Stomach smooth muscle (tissue), 2 donors: ENCODE results near the gene ELK4.
"Not testable (repeated sequence)": the region's sequence is repeated elsewhere in the genome, so short reads cannot be mapped to it uniquely, and the experiment has no call there.

ENCODE experiments used
- H3K27ac ChIP-seq: one replicate; pipeline ENCODE4 v1.7.0; 2013; ENCODE audit warnings: mild to moderate bottlenecking, low read length, inconsistent platforms
- H3K27me3 ChIP-seq, 2 donors: one replicate each; pipeline ENCODE4 v1.7.0; 2013; ENCODE audit warnings: low read length in 2 of 2; ENCODE audit not compliant: insufficient read depth in 2 of 2, control insufficient read depth in 1 of 2
- H3K36me3 ChIP-seq, 2 donors: one replicate each; pipeline ENCODE4 v1.7.0; 2013; ENCODE audit warnings: low read length in 2 of 2; ENCODE audit not compliant: control insufficient read depth in 2 of 2, insufficient read depth in 2 of 2
- H3K4me1 ChIP-seq: one replicate; pipeline ENCODE4 v1.7.0; 2013; ENCODE audit warnings: low read length; ENCODE audit not compliant: control insufficient read depth, insufficient read depth
- H3K4me3 ChIP-seq, 2 donors: one replicate each; pipeline ENCODE4 v1.7.0; 2013; ENCODE audit warnings: low read length in 2 of 2
- H3K9ac ChIP-seq, 2 donors: one replicate each; pipeline ENCODE4 v1.7.0; 2013; ENCODE audit warnings: low read length in 2 of 2, mild to moderate bottlenecking in 1 of 2
- H3K9me3 ChIP-seq, 2 donors: one replicate each; pipeline ENCODE4 v1.7.0; 2013; ENCODE audit warnings: low read length in 2 of 2; ENCODE audit not compliant: control insufficient read depth in 2 of 2
- donor health status: healthy.
- donor health status: Pancreatic carcinoma.

ELK4 gene

DNA sequence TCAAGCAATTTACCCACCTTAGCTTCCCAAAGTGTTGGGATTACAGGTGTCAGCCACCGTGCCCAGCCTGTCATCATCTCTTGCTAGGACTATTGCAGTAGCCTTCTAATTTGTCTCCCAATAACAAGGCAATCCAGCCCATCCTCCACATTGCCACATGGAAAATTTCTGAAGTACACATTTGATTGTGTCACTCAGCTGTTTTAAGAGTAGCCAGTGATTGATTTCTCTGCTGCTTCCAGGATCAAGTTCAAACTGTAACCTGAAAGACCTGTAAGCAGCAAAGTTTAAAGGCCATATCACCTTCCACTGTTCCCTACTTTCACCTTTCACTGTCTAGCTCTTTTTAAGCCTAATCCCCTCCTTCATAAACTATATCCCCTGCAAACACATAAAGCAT is 7.8 kb upstream of the ELK4 start:
- Histone ChIP-seq H3K4me3 (no peak overlapping the region), H3K9ac (no peak overlapping the region), H3K4me1 (no peaks in the 10 kb centered on the region), H3K27ac (no peak overlapping the region), H3K9me3 (no peaks in the 10 kb centered on the region), H3K36me3 (no peaks in the 10 kb centered on the region), H3K27me3 (no peaks in the 10 kb centered on the region)

GRCh38 chr1:205637854-205638468 is 6.2 kb upstream of the ELK4 start:
- Histone ChIP-seq H3K9me3 (no peaks in the 10 kb centered on the region), H3K4me3 (no peak overlapping the region), H3K4me1 (no peaks in the 10 kb centered on the region), H3K9ac (no peak overlapping the region), H3K27me3 (no peaks in the 10 kb centered on the region), H3K36me3 (no peaks in the 10 kb centered on the region), H3K27ac (no peak overlapping the region)

DNA sequence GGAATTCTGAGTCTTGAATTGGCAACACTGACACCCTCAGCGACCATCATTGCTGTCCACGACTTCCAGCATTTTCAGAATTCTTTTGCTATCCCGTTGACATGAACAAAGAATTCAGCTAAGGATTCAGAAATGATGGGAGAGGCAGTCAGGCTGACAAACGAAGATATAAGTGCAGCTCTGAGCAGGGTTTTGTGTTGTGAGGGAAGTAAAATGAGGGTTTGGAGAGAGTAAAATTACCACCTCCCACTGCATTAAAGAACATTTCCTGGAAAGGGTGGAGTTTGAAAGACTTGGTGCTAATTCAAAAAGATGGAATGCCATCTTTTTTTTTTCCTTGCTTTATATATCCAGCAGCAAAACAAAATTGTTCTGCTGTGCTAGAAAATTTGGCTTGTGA is 4.9 kb upstream of the ELK4 start:
- Histone ChIP-seq H3K9me3 (no peaks in the 10 kb centered on the region), H3K4me1 (peaks cover 5% of the 10 kb centered on the region), H3K9ac (no peak overlapping the region), H3K36me3 (no peaks in the 10 kb centered on the region), H3K27me3 (no peaks in the 10 kb centered on the region), H3K27ac (no peak overlapping the region), H3K4me3 (no peak overlapping the region)

- H3K9me3 ChIP-seq, H3K4me3 ChIP-seq, H3K36me3 ChIP-seq, H3K27ac ChIP-seq, H3K9ac ChIP-seq, H3K4me1 ChIP-seq, H3K27me3 ChIP-seq: not testable (repeated sequence)
Observed at GRCh38 chr1:205636138-205636530, 4.3 kb upstream of the ELK4 start.

- H3K4me1 ChIP-seq = peaks cover 8% of the 10 kb centered on the region
- H3K27ac ChIP-seq = no peak overlapping the region
- H3K9ac ChIP-seq = no peak overlapping the region
- H3K36me3 ChIP-seq = no peaks in the 10 kb centered on the region
- H3K4me3 ChIP-seq = no peak overlapping the region
- no peaks in the 10 kb centered on the region for H3K9me3 ChIP-seq
- no peaks in the 10 kb centered on the region for H3K27me3 ChIP-seq
Observed at GRCh38 chr1:205633421-205633976, 1.7 kb upstream of the ELK4 start.

DNA sequence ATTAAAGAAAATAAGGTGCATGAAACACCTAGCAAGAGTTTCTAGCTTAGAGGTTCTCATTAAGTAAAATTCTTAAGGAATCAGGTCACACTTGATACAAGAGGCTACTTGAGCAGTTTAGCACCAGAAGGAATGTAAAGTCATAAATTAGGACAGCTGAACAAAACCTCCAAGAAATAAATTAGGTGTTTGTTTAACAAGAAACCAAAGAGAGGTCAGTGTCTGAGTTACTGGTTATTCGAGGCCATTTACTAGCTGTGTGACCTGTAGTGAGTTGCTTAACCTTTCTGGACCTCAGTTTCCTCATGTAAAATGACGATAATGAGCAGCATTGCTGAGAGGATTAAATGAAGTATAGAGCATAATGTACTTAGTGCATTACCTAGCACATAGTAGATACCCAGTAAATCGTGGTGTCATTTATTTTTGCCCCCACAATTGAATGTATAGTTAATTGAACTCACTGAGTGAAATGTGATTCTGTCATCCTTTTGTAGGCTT is 908 bp upstream of the ELK4 start:
- no peaks in the 10 kb centered on the region for H3K9me3 ChIP-seq
- no peaks in the 10 kb centered on the region for H3K27me3 ChIP-seq
- H3K27ac ChIP-seq = peak overlapping the region; percentile 89
- no peaks in the 10 kb centered on the region for H3K36me3 ChIP-seq
- H3K9ac ChIP-seq = peak overlapping the region; percentile 72 to 92
- H3K4me3 ChIP-seq = peak overlapping the region; percentile 70 to 85
- H3K4me1 ChIP-seq = peaks cover 8% of the 10 kb centered on the region

DNA sequence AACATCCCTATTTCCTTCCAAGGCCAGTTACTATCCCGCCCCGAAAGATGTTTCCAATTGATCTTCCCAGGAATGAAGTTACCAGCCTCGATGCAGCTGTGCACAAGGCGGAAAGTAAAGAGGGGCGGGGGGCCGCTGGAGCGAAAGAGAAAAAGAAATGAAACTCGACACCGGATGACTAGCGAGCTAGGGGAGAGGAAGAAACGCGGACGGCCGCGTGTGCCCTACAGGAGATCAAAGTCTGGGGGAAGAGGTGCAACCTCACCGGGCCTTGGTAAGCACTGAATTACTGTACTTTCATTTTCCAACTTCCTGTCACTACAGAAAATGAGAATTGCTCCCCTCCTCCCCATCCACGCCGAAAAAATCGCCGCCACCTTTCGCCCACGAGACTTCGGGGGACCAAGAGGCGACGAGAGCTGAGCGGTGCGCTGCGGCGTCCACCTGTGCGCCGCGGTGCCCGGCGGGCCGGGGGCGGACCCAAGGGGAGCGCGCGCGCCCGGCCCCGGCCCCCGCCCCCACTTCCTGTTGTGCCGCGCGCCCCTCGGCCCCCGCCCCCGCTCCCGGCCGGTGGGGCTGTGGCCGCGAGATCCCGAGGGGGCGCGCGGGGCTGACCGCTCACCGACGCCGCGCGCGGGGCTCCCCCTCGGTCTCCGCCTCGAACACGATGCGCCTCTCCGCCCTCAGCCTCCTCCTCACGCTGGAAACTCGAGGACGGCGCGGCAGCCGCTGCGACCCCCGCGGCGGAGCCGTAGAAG is 622 bp downstream of the ELK4 start:
- Histone ChIP-seq H3K9me3 (no peaks in the 10 kb centered on the region), H3K4me3 (peak overlapping the region; percentile 85 to 95), H3K27me3 (no peaks in the 10 kb centered on the region), H3K27ac (peak overlapping the region; percentile 77), H3K4me1 (peaks cover 8% of the 10 kb centered on the region), H3K9ac (peak overlapping the region; percentile 85 to 89), H3K36me3 (no peaks in the 10 kb centered on the region)

- Histone ChIP-seq H3K9me3 (no peaks in the 10 kb centered on the region), H3K4me3 (peak overlapping the region; percentile 85 to 95), H3K4me1 (peaks cover 8% of the 10 kb centered on the region), H3K9ac (peak overlapping the region; percentile 85 to 89), H3K36me3 (no peaks in the 10 kb centered on the region), H3K27me3 (no peaks in the 10 kb centered on the region), H3K27ac (peak overlapping the region; percentile 77)
Observed at GRCh38 chr1:205630651-205631009, 1.2 kb downstream of the ELK4 start.

GRCh38 chr1:205630241-205630640 is 1.6 kb downstream of the ELK4 start:
- no peak overlapping the region for H3K27ac ChIP-seq
- H3K9me3 ChIP-seq = no peaks in the 10 kb centered on the region
- peaks cover 8% of the 10 kb centered on the region for H3K4me1 ChIP-seq
- no peaks in the 10 kb centered on the region for H3K27me3 ChIP-seq
- no peaks in the 10 kb centered on the region for H3K36me3 ChIP-seq
- H3K9ac ChIP-seq = peak overlapping the region in 1 of 2 donors; percentile 89
- peak overlapping the region; percentile 85 to 95 for H3K4me3 ChIP-seq

GRCh38 chr1:205629751-205630150 is 2.1 kb downstream of the ELK4 start:
- no peaks in the 10 kb centered on the region for H3K27me3 ChIP-seq
- peaks cover 8% of the 10 kb centered on the region for H3K4me1 ChIP-seq
- H3K9me3 ChIP-seq = no peaks in the 10 kb centered on the region
- no peak overlapping the region for H3K4me3 ChIP-seq
- no peaks in the 10 kb centered on the region for H3K36me3 ChIP-seq
- H3K9ac ChIP-seq = peak overlapping the region in 1 of 2 donors; percentile 89
- H3K27ac ChIP-seq = no peak overlapping the region

DNA sequence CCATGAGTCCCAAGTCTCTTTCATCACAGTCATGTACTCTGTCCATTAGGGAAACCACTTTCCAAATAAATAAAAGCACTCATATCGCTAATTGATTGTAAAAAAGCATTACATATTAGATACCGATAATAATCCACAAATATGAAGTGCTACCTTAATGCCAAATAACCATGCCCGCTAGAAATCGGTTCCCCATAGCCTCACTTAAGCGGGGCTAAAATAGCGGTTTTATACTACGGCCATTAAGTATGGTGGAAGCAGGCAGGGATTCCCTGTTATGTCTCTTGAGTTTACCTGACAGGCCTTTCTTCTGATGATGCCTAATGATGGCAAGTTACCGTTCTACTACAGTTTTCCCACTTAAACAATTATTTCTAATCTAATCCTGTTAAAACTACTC is 3.9 kb downstream of the ELK4 start:
- H3K9me3 ChIP-seq = no peaks in the 10 kb centered on the region
- no peak overlapping the region for H3K4me3 ChIP-seq
- H3K27me3 ChIP-seq = no peaks in the 10 kb centered on the region
- peaks cover 3% of the 10 kb centered on the region in 2 donors for H3K36me3 ChIP-seq
- H3K9ac ChIP-seq = no peak overlapping the region
- no peak overlapping the region for H3K27ac ChIP-seq
- H3K4me1 ChIP-seq = peaks cover 8% of the 10 kb centered on the region
